Measurements from ENCODE around the gene CDC14B. TPM values are rescaled to one million over a fixed set of nuclear protein-coding genes. Genes with fewer than 3 reads are reported as not detected.

Gene CDC14B
- total and polyA plus RNA-seq, 2 of the 4 experiments (the other 2 are of a cell fraction) = 9.7 to 26.3 TPM

- H4K8ac ChIP-seq (ENCODE audit: low read depth in 2 of 2, low read length in 2 of 2) = no peak overlapping the region
- H3K18ac ChIP-seq (ENCODE audit: low read depth, low read length) = no peak overlapping the region
- BruUV-seq (replicated peaks) = no TSS peak
- no peaks in the 10 kb centered on the region for H4K20me1 ChIP-seq (ENCODE audit: insufficient read depth, low read length)
- H3K36me3 ChIP-seq (ENCODE audit: control insufficient read depth, insufficient read depth, low read length) = peaks cover 29% of the 10 kb centered on the region
- H4K91ac ChIP-seq (ENCODE audit: insufficient read depth, low read depth, low read length) = no peak overlapping the region
- H3K4me1 ChIP-seq (ENCODE audit: control insufficient read depth, insufficient read depth, low read length) = no peaks in the 10 kb centered on the region
- H3K27ac ChIP-seq (ENCODE audit: insufficient read depth, low read length) = no peak overlapping the region
- no peak overlapping the region for H2AK9ac ChIP-seq (replicated peaks; ENCODE audit: low read depth, low read length, poor library complexity)
- no peak overlapping the region for H3K14ac ChIP-seq (replicated peaks; ENCODE audit: low read depth, low read length)
- H3K9ac ChIP-seq (ENCODE audit: low read depth, low read length) = no peak overlapping the region
- H3K56ac ChIP-seq (ENCODE audit: extremely low read depth, insufficient read depth, low read length) = no peak overlapping the region
- H3K4me3 ChIP-seq (ENCODE audit: insufficient read depth, low read depth, low read length) = no peak overlapping the region
- no peak overlapping the region for H3K23ac ChIP-seq (ENCODE audit: low read depth, low read length)
- no peaks in the 10 kb centered on the region for H3K9me3 ChIP-seq (ENCODE audit: control insufficient read depth, insufficient read depth, low read length)
- no peak overlapping the region for H2BK5ac ChIP-seq (ENCODE audit: low read depth, low read length, poor library complexity, severe bottlenecking)
- no peak overlapping the region for H2AFZ ChIP-seq (replicated peaks; ENCODE audit: low read length, poor library complexity)
- no peaks in the 10 kb centered on the region for H3K9me1 ChIP-seq (ENCODE audit: insufficient read depth, low read length)
- no peak overlapping the region for H2BK120ac ChIP-seq (ENCODE audit: low read depth, low read length)
- no peak overlapping the region for H4K5ac ChIP-seq (ENCODE audit: low read depth, low read length)
- H2AK5ac ChIP-seq (ENCODE audit: low read depth, low read length) = no peak overlapping the region
- H2BK15ac ChIP-seq (ENCODE audit: low read depth, low read length) = no peak overlapping the region
- H3K27me3 ChIP-seq (ENCODE audit: control insufficient read depth, insufficient read depth, low read length) = no peaks in the 10 kb centered on the region
- TF ChIP-seq RFX5 (IDR thresholded peaks at IDR 0.05; ENCODE audit: low read depth, low read length) (no peak), MAZ (IDR thresholded peaks at IDR 0.05; ENCODE audit: borderline replicate concordance, low read depth, low read length) (no peak), MXI1 (IDR thresholded peaks at IDR 0.05; ENCODE audit: borderline replicate concordance, low read depth, low read length) (no peak), CEBPB (IDR thresholded peaks at IDR 0.05; ENCODE audit: low read depth, low read length) (no peak), BHLHE40 (IDR thresholded peaks at IDR 0.05; ENCODE audit: low read depth, low read length) (no peak), CHD1 (IDR thresholded peaks at IDR 0.05; ENCODE audit: low read depth, low read length) (no peak), MAFK (IDR thresholded peaks at IDR 0.05; ENCODE audit: low read depth, low read length) (no peak), RCOR1 (IDR thresholded peaks at IDR 0.05; ENCODE audit: insufficient replicate concordance, low read length) (no peak), RAD21 (IDR thresholded peaks at IDR 0.05; ENCODE audit: low read length) (no peak)
- TF ChIP-seq, protein P1, sequence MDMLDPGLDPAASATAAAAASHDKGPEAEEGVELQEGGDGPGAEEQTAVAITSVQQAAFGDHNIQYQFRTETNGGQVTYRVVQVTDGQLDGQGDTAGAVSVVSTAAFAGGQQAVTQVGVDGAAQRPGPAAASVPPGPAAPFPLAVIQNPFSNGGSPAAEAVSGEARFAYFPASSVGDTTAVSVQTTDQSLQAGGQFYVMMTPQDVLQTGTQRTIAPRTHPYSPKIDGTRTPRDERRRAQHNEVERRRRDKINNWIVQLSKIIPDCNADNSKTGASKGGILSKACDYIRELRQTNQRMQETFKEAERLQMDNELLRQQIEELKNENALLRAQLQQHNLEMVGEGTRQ (IDR thresholded peaks at IDR 0.05; ENCODE audit: low read depth, low read length) = no peak
- TF ChIP-seq, protein P2, sequence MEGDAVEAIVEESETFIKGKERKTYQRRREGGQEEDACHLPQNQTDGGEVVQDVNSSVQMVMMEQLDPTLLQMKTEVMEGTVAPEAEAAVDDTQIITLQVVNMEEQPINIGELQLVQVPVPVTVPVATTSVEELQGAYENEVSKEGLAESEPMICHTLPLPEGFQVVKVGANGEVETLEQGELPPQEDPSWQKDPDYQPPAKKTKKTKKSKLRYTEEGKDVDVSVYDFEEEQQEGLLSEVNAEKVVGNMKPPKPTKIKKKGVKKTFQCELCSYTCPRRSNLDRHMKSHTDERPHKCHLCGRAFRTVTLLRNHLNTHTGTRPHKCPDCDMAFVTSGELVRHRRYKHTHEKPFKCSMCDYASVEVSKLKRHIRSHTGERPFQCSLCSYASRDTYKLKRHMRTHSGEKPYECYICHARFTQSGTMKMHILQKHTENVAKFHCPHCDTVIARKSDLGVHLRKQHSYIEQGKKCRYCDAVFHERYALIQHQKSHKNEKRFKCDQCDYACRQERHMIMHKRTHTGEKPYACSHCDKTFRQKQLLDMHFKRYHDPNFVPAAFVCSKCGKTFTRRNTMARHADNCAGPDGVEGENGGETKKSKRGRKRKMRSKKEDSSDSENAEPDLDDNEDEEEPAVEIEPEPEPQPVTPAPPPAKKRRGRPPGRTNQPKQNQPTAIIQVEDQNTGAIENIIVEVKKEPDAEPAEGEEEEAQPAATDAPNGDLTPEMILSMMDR (conservative IDR thresholded peaks at IDR 0.05; ENCODE audit: low read depth, low read length) = no peak
- intact Hi-C loops (cut with micrococcal nuclease) (no loop called here), dilution Hi-C loops (cut with HindIII; ENCODE audit: low sequenced_read_pairs, unreplicated experiment) (no loop called here), in situ Hi-C loops (cut with MboI; ENCODE audit: low sequenced_read_pairs) (no loop called here)
- ChIA-PET CTCF (interaction anchor here (0.6 kb wide), 1 partner anchor 18 kb away, joined by 4 read pairs; no protein-coding TSS in a partner anchor), POLR2A (ENCODE audit: unreplicated experiment) (no interaction called here)
- no CpG with 5 or more reads among the region's 5 CpGs for WGBS, 2 experiments (ENCODE audit: extremely low coverage in 2 of 2, insufficient read length in 1 of 2)
- no peak overlapping the region for H3K4me2 ChIP-seq (ENCODE audit: low read depth, low read length)
- no peak overlapping the region for H2BK20ac ChIP-seq (ENCODE audit: low read depth, low read length)
- H3K4ac ChIP-seq (ENCODE audit: low read depth, low read length) = no peak overlapping the region
- ATAC-seq (ENCODE audit: low read depth) = no peak
- peaks cover 0 to 11% of the 10 kb centered on the region in 2 experiments; a peak in 2 of 4 replicates for H3K79me1 ChIP-seq (ENCODE audit: low read depth in 1 of 2, low read length in 2 of 2)
- no peak for DNase-seq
Observed at GRCh38 chr9:96467784-96468183, 151.9 kb downstream of the CDC14B start.

All from IMR-90 (cell line).